ENCODE data around the gene HORMAD2.

Gene HORMAD2

DNA sequence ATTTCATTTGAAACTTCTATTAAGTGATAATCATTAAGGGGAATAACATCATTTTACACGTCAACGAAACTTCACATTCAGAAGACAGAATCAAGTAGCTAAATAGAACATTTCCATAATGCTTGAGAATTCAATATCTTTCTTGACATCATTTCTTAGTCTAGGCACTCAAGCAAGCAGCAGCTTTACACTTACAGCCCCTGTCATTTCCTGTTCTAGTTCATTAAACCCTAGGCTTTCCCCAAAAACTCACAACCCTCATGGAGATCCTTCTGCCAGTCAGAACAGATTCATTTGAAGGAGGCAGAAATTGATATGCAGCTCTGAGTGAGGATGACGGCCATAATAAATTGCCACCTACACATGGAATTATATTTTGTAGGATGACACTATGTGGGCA, 5.3 kb upstream of the HORMAD2 start:
- Histone ChIP-seq H2BK12ac (ENCODE audit: low read length) (no peak overlapping the region), H3K27me3 (ENCODE audit: insufficient read depth, low read length) (no peaks in the 10 kb centered on the region), H3K9ac (ENCODE audit: low read length) (no peak overlapping the region), H2BK120ac (ENCODE audit: insufficient read depth, low read length, poor library complexity) (no peak overlapping the region), H3K4ac (ENCODE audit: low read depth, low read length) (no peak overlapping the region), H4K12ac (ENCODE audit: low read depth, low read length) (no peak overlapping the region), H2BK5ac (ENCODE audit: low read depth, low read length, poor library complexity) (no peak overlapping the region), H2AFZ (ENCODE audit: insufficient read depth, low read length, poor library complexity) (no peak overlapping the region), H3K23ac (ENCODE audit: low read length) (no peak overlapping the region), H3K9me3 (ENCODE audit: insufficient read depth, low read depth, low read length) (peaks cover 2% of the 10 kb centered on the region), H3K18ac (ENCODE audit: low read length) (no peak overlapping the region), H3K14ac (ENCODE audit: low read length) (no peak overlapping the region), H3K79me1 (ENCODE audit: low read length) (peaks cover 2% of the 10 kb centered on the region), H3K27ac (ENCODE audit: low read depth, low read length) (no peak overlapping the region), H3K79me2 (ENCODE audit: control insufficient read depth, insufficient read depth, low read length, poor library complexity) (no peaks in the 10 kb centered on the region), H3K4me2 (ENCODE audit: low read length) (no peak overlapping the region), H4K91ac (ENCODE audit: low read depth, low read length) (no peak overlapping the region), H4K8ac (ENCODE audit: low read depth, low read length) (no peak overlapping the region), H3K4me3 (ENCODE audit: low read depth, low read length) (no peak overlapping the region), H3K4me1 (ENCODE audit: control insufficient read depth in 1 of 2, insufficient read depth in 2 of 2, low read length in 2 of 2) (no peaks in the 10 kb centered on the region), H3K36me3 (ENCODE audit: control insufficient read depth in 1 of 2, insufficient read depth in 2 of 2, low read length in 2 of 2) (no peaks in the 10 kb centered on the region), H2AK5ac (ENCODE audit: low read length) (no peak overlapping the region)
- WGBS (ENCODE audit: extremely low coverage, insufficient coverage, insufficient read length) = no CpG with 5 or more reads among the region's 3 CpGs
- no peak for DNase-seq

GRCh38 chr22:30077279-30077880, 2.9 kb upstream of the HORMAD2 start:
- H3K4me2 ChIP-seq (ENCODE audit: low read length) = no peak overlapping the region
- H3K36me3 ChIP-seq (ENCODE audit: control insufficient read depth in 1 of 2, insufficient read depth in 2 of 2, low read length in 2 of 2) = no peaks in the 10 kb centered on the region
- H2BK120ac ChIP-seq (ENCODE audit: insufficient read depth, low read length, poor library complexity) = no peak overlapping the region
- DNase-seq = no peak
- H3K9ac ChIP-seq (ENCODE audit: low read length) = no peak overlapping the region
- H3K4me1 ChIP-seq (ENCODE audit: control insufficient read depth in 1 of 2, insufficient read depth in 2 of 2, low read length in 2 of 2) = no peaks in the 10 kb centered on the region
- no peak overlapping the region for H2AFZ ChIP-seq (ENCODE audit: insufficient read depth, low read length, poor library complexity)
- no peak overlapping the region for H3K4me3 ChIP-seq (ENCODE audit: low read depth, low read length)
- no peaks in the 10 kb centered on the region for H3K79me2 ChIP-seq (ENCODE audit: control insufficient read depth, insufficient read depth, low read length, poor library complexity)
- H2BK12ac ChIP-seq (ENCODE audit: low read length) = no peak overlapping the region
- no peak overlapping the region for H3K23ac ChIP-seq (ENCODE audit: low read length)
- no CpG with 5 or more reads among the region's 3 CpGs for WGBS (ENCODE audit: extremely low coverage, insufficient coverage, insufficient read length)
- no peak overlapping the region for H3K4ac ChIP-seq (ENCODE audit: low read depth, low read length)
- peaks cover 2% of the 10 kb centered on the region for H3K79me1 ChIP-seq (ENCODE audit: low read length)
- no peaks in the 10 kb centered on the region for H3K27me3 ChIP-seq (ENCODE audit: insufficient read depth, low read length)
- peaks cover 2% of the 10 kb centered on the region for H3K9me3 ChIP-seq (ENCODE audit: insufficient read depth, low read depth, low read length)
- H3K18ac ChIP-seq (ENCODE audit: low read length) = no peak overlapping the region
- no peak overlapping the region for H3K27ac ChIP-seq (ENCODE audit: low read depth, low read length)
- H3K14ac ChIP-seq (ENCODE audit: low read length) = no peak overlapping the region
- no peak overlapping the region for H2AK5ac ChIP-seq (ENCODE audit: low read length)
- H4K91ac ChIP-seq (ENCODE audit: low read depth, low read length) = no peak overlapping the region
- no peak overlapping the region for H4K8ac ChIP-seq (ENCODE audit: low read depth, low read length)
- H2BK5ac ChIP-seq (ENCODE audit: low read depth, low read length, poor library complexity) = no peak overlapping the region
- no peak overlapping the region for H4K12ac ChIP-seq (ENCODE audit: low read depth, low read length)

DNA sequence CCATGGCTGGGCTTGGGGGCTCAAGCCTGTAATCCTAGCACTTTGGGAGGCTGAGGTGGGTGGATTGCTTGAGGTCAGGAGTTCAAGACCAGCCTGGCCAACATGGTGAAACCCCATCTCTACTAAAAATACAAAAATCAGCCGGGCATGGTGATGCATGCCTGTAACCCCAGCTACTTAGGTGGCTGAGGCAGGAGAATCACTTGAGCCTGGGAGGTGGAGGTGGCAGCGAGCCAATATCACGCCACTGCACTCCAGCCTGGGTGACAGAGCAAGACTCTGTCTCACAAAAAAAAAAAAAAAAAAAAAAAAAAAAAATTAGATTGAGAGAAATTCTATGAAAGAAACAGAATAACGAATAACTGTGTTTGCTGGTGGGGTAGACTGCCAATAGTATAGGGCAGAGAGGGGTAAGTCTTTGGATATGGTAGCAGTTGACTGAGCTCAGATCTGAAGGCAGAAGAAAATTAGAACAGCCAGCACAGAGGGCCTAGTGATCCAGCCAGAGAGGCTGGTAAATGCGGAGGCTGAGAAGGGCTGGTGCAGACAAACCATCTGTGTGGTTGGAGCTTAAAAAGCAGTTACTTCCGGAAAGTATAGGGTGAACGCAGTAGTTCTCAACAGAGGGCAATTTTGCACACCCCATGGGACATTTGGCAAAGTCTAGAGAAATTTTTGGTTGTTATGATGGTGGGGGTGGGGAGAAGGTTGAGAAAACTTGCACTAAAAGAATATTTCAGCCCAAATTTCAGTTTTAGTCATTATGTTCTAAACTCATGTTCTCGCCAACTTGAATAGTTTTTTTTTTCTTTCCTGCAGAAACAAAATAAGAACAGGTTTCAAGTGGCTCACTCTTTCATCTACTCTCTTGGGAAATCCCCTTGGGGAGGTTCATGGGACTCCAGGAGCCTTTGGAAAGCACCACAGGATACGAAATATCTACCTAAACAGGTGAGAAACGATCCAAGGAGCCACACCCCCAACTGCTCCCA, 1.6 kb upstream of the HORMAD2 start:
- Histone ChIP-seq H4K91ac (ENCODE audit: low read depth, low read length) (no peak overlapping the region), H2BK120ac (ENCODE audit: insufficient read depth, low read length, poor library complexity) (no peak overlapping the region), H3K4ac (ENCODE audit: low read depth, low read length) (no peak overlapping the region), H3K14ac (ENCODE audit: low read length) (no peak overlapping the region), H3K4me1 (ENCODE audit: control insufficient read depth in 1 of 2, insufficient read depth in 2 of 2, low read length in 2 of 2) (no peaks in the 10 kb centered on the region), H3K18ac (ENCODE audit: low read length) (no peak overlapping the region), H2BK5ac (ENCODE audit: low read depth, low read length, poor library complexity) (no peak overlapping the region), H3K79me1 (ENCODE audit: low read length) (peaks cover 2% of the 10 kb centered on the region), H3K4me3 (ENCODE audit: low read depth, low read length) (no peak overlapping the region), H4K8ac (ENCODE audit: low read depth, low read length) (no peak overlapping the region), H3K36me3 (ENCODE audit: control insufficient read depth in 1 of 2, insufficient read depth in 2 of 2, low read length in 2 of 2) (no peaks in the 10 kb centered on the region), H3K9ac (ENCODE audit: low read length) (no peak overlapping the region), H2AK5ac (ENCODE audit: low read length) (no peak overlapping the region), H3K79me2 (ENCODE audit: control insufficient read depth, insufficient read depth, low read length, poor library complexity) (no peaks in the 10 kb centered on the region), H2BK12ac (ENCODE audit: low read length) (no peak overlapping the region), H3K4me2 (ENCODE audit: low read length) (no peak overlapping the region), H4K12ac (ENCODE audit: low read depth, low read length) (no peak overlapping the region), H2AFZ (ENCODE audit: insufficient read depth, low read length, poor library complexity) (no peak overlapping the region), H3K27me3 (ENCODE audit: insufficient read depth, low read length) (no peaks in the 10 kb centered on the region), H3K27ac (ENCODE audit: low read depth, low read length) (no peak overlapping the region), H3K23ac (ENCODE audit: low read length) (no peak overlapping the region), H3K9me3 (ENCODE audit: insufficient read depth, low read depth, low read length) (peaks cover 2% of the 10 kb centered on the region)
- WGBS (ENCODE audit: extremely low coverage, insufficient coverage, insufficient read length) = no CpG with 5 or more reads among the region's 10 CpGs
- DNase-seq = no peak

GRCh38 chr22:30080805-30081204, 541 bp downstream of the HORMAD2 start:
- H3K79me1 ChIP-seq (ENCODE audit: low read length) = peaks cover 2% of the 10 kb centered on the region
- no peak overlapping the region for H3K4me3 ChIP-seq (ENCODE audit: low read depth, low read length)
- H2BK120ac ChIP-seq (ENCODE audit: insufficient read depth, low read length, poor library complexity) = no peak overlapping the region
- no peaks in the 10 kb centered on the region for H3K36me3 ChIP-seq (ENCODE audit: control insufficient read depth in 1 of 2, insufficient read depth in 2 of 2, low read length in 2 of 2)
- no peak overlapping the region for H3K27ac ChIP-seq (ENCODE audit: low read depth, low read length)
- H4K91ac ChIP-seq (ENCODE audit: low read depth, low read length) = no peak overlapping the region
- no CpG with 5 or more reads among the region's 9 CpGs for WGBS (ENCODE audit: extremely low coverage, insufficient coverage, insufficient read length)
- no peak overlapping the region for H2BK5ac ChIP-seq (ENCODE audit: low read depth, low read length, poor library complexity)
- H3K14ac ChIP-seq (ENCODE audit: low read length) = no peak overlapping the region
- no peak overlapping the region for H3K4ac ChIP-seq (ENCODE audit: low read depth, low read length)
- no peak overlapping the region for H2AK5ac ChIP-seq (ENCODE audit: low read length)
- peak overlapping the region; percentile 49 for H3K4me2 ChIP-seq (ENCODE audit: low read length)
- H3K23ac ChIP-seq (ENCODE audit: low read length) = no peak overlapping the region
- no peak overlapping the region for H2BK12ac ChIP-seq (ENCODE audit: low read length)
- H3K9me3 ChIP-seq (ENCODE audit: insufficient read depth, low read depth, low read length) = peaks cover 2% of the 10 kb centered on the region
- no peak overlapping the region for H3K9ac ChIP-seq (ENCODE audit: low read length)
- H4K12ac ChIP-seq (ENCODE audit: low read depth, low read length) = no peak overlapping the region
- H3K18ac ChIP-seq (ENCODE audit: low read length) = no peak overlapping the region
- no peak for DNase-seq
- H2AFZ ChIP-seq (ENCODE audit: insufficient read depth, low read length, poor library complexity) = no peak overlapping the region
- H3K79me2 ChIP-seq (ENCODE audit: control insufficient read depth, insufficient read depth, low read length, poor library complexity) = no peaks in the 10 kb centered on the region
- H4K8ac ChIP-seq (ENCODE audit: low read depth, low read length) = no peak overlapping the region
- H3K4me1 ChIP-seq (ENCODE audit: control insufficient read depth in 1 of 2, insufficient read depth in 2 of 2, low read length in 2 of 2) = no peaks in the 10 kb centered on the region
- H3K27me3 ChIP-seq (ENCODE audit: insufficient read depth, low read length) = no peaks in the 10 kb centered on the region

Measured in trophoblast cell (in vitro differentiated cells and primary cell).